BLaER1 treated with 17β-estradiol and CSF1 and Interleukin-3, amounts not matched to agents 10 nM and 100 nM (cell line): ENCODE data around the gene AMHR2.

Source experiments
- H3K27ac ChIP-seq, 11 experiments: shearing (Covaris generic); formaldehyde crosslinking; 2 replicates each; pipeline ENCODE4 v1.8.1; 2022
- H3K27me3 ChIP-seq, 11 experiments: shearing (Covaris generic); formaldehyde crosslinking; 2 replicates each; pipeline ENCODE4 v1.8.1; 2022
- H3K36me3 ChIP-seq, 11 experiments: shearing (Covaris generic); formaldehyde crosslinking; 2 replicates each; pipeline ENCODE4 v1.8.1; 2022
- H3K4me1 ChIP-seq, 10 experiments: shearing (Covaris generic); formaldehyde crosslinking; 2 replicates each; pipeline ENCODE4 v1.8.1; 2022
- H3K4me2 ChIP-seq, 11 experiments: shearing (Covaris generic); formaldehyde crosslinking; 2 replicates each; pipeline ENCODE4 v1.8.1; 2022
- H3K4me3 ChIP-seq, 10 experiments: shearing (Covaris generic); formaldehyde crosslinking; 2 replicates each; pipeline ENCODE4 v1.8.1; 2022
- H3K9ac ChIP-seq, 11 experiments: shearing (Covaris generic); formaldehyde crosslinking; 2 replicates each; pipeline ENCODE4 v1.8.1; 2022
- H3K9me3 ChIP-seq, 11 experiments: shearing (Covaris generic); formaldehyde crosslinking; replicated peaks in 1 of 11; 2 replicates each; pipeline ENCODE4 v1.8.1; 2022
- H4K20me1 ChIP-seq, 11 experiments: shearing (Covaris generic); formaldehyde crosslinking; 2 replicates each; pipeline ENCODE4 v1.8.1; 2022
- Cebpa-rat ChIP-seq, 11 experiments: shearing (Covaris generic); IDR thresholded peaks; 2 replicates each; pipeline ENCODE4 v1.8.1; 2022

The AMHR2 gene

GRCh38 chr12:53465679-53466078, 42.0 kb downstream of the AMHR2 start:
- Histone ChIP-seq H3K9me3 (no peaks in the 10 kb centered on the region), H3K36me3 (peaks cover 99 to 100% (median 99%) of the 10 kb centered on the region in 11 experiments), H3K9ac (peak overlapping the region in 6 of 11 experiments; percentile 14 to 49 (median 27); a peak in 5 of 22 replicates), H4K20me1 (peaks cover 98 to 100% (median 100%) of the 10 kb centered on the region in 11 experiments), H3K4me1 (peaks cover 0 to 53% (median 7%) of the 10 kb centered on the region in 10 experiments; a peak in 10 of 20 replicates), H3K4me2 (peak overlapping the region in 4 of 11 experiments; percentile 8 to 31 (median 19); a peak in 5 of 22 replicates), H3K4me3 (no peak overlapping the region), H3K27ac (peak overlapping the region in 5 of 11 experiments; percentile 8 to 34 (median 19); a peak in 5 of 22 replicates), H3K27me3 (no peaks in the 10 kb centered on the region)
- TF ChIP-seq Cebpa-rat (IDR thresholded peaks at IDR 0.05) = no peak

- H3K36me3 ChIP-seq = peaks cover 97 to 100% (median 99%) of the 10 kb centered on the region in 11 experiments
- H3K27me3 ChIP-seq = no peaks in the 10 kb centered on the region
- peaks cover 97 to 99% (median 99%) of the 10 kb centered on the region in 11 experiments for H4K20me1 ChIP-seq
- no peak overlapping the region for H3K9ac ChIP-seq
- no peak overlapping the region; a peak in 1 of 22 replicates for H3K4me2 ChIP-seq
- no peak overlapping the region for H3K4me3 ChIP-seq
- no peak for TF ChIP-seq Cebpa-rat (IDR thresholded peaks at IDR 0.05)
- H3K4me1 ChIP-seq = peaks cover 0 to 49% (median 7%) of the 10 kb centered on the region in 10 experiments; a peak in 10 of 20 replicates
- H3K9me3 ChIP-seq = no peaks in the 10 kb centered on the region
- no peak overlapping the region for H3K27ac ChIP-seq
Measured at GRCh38 chr12:53466640-53467039, 43.0 kb downstream of the AMHR2 start.

- Histone ChIP-seq H3K9me3 (no peaks in the 10 kb centered on the region), H3K27ac (no peak overlapping the region), H4K20me1 (peaks cover 97 to 99% (median 99%) of the 10 kb centered on the region in 11 experiments), H3K9ac (no peak overlapping the region), H3K4me2 (no peak overlapping the region), H3K36me3 (peaks cover 97 to 100% (median 99%) of the 10 kb centered on the region in 11 experiments), H3K27me3 (no peaks in the 10 kb centered on the region), H3K4me3 (no peak overlapping the region), H3K4me1 (peaks cover 0 to 53% (median 7%) of the 10 kb centered on the region in 10 experiments; a peak in 10 of 20 replicates)
- TF ChIP-seq Cebpa-rat (IDR thresholded peaks at IDR 0.05) = no peak
Measured at GRCh38 chr12:53467082-53467481, 43.4 kb downstream of the AMHR2 start.

GRCh38 chr12:53467880-53468279, 44.2 kb downstream of the AMHR2 start:
- Histone ChIP-seq H3K9ac (no peak overlapping the region), H3K4me2 (no peak overlapping the region), H4K20me1 (peaks cover 97 to 99% (median 99%) of the 10 kb centered on the region in 11 experiments), H3K27ac (no peak overlapping the region), H3K4me3 (no peak overlapping the region), H3K36me3 (peaks cover 97 to 100% (median 99%) of the 10 kb centered on the region in 11 experiments), H3K4me1 (peaks cover 0 to 53% (median 7%) of the 10 kb centered on the region in 10 experiments; a peak in 9 of 20 replicates), H3K27me3 (no peaks in the 10 kb centered on the region), H3K9me3 (no peaks in the 10 kb centered on the region)
- no peak for TF ChIP-seq Cebpa-rat (IDR thresholded peaks at IDR 0.05)

GRCh38 chr12:53468282-53468681, 44.6 kb downstream of the AMHR2 start:
- no peak overlapping the region for H3K4me3 ChIP-seq
- peaks cover 97 to 100% (median 99%) of the 10 kb centered on the region in 11 experiments for H3K36me3 ChIP-seq
- H3K4me2 ChIP-seq = no peak overlapping the region
- H3K27me3 ChIP-seq = no peaks in the 10 kb centered on the region
- no peak for TF ChIP-seq Cebpa-rat (IDR thresholded peaks at IDR 0.05)
- H3K27ac ChIP-seq = no peak overlapping the region
- peaks cover 97 to 99% (median 99%) of the 10 kb centered on the region in 11 experiments for H4K20me1 ChIP-seq
- no peak overlapping the region for H3K9ac ChIP-seq
- H3K9me3 ChIP-seq = no peaks in the 10 kb centered on the region
- H3K4me1 ChIP-seq = peaks cover 0 to 53% (median 7%) of the 10 kb centered on the region in 10 experiments; a peak in 10 of 20 replicates

- no peaks in the 10 kb centered on the region for H3K9me3 ChIP-seq
- no peak for TF ChIP-seq Cebpa-rat (IDR thresholded peaks at IDR 0.05)
- peaks cover 0 to 35% (median 11%) of the 10 kb centered on the region in 10 experiments; a peak in 11 of 20 replicates for H3K4me1 ChIP-seq
- H3K4me3 ChIP-seq = no peak overlapping the region
- peak overlapping the region in 2 of 11 experiments; percentile 13 to 35; a peak in 1 of 22 replicates for H3K9ac ChIP-seq
- H3K27me3 ChIP-seq = no peaks in the 10 kb centered on the region
- no peak overlapping the region for H3K27ac ChIP-seq
- no peak overlapping the region for H3K4me2 ChIP-seq
- peaks cover 98 to 100% (median 99%) of the 10 kb centered on the region in 11 experiments for H3K36me3 ChIP-seq
- peaks cover 98 to 99% (median 99%) of the 10 kb centered on the region in 11 experiments for H4K20me1 ChIP-seq
Measured at GRCh38 chr12:53472056-53472582, 48.5 kb downstream of the AMHR2 start.

GRCh38 chr12:53474077-53474476, 50.4 kb downstream of the AMHR2 start:
- H3K4me2 ChIP-seq = peak overlapping the region in 3 of 11 experiments; percentile 1 to 46 (median 2); a peak in 4 of 22 replicates
- H3K9me3 ChIP-seq = no peaks in the 10 kb centered on the region
- H3K27me3 ChIP-seq = no peaks in the 10 kb centered on the region
- peaks cover 98 to 100% (median 99%) of the 10 kb centered on the region in 11 experiments for H3K36me3 ChIP-seq
- H3K4me1 ChIP-seq = peaks cover 0 to 49% (median 11%) of the 10 kb centered on the region in 10 experiments; a peak in 11 of 20 replicates
- peak overlapping the region in 7 of 11 experiments; percentile 7 to 62 (median 34); a peak in 10 of 22 replicates for H3K9ac ChIP-seq
- H4K20me1 ChIP-seq = peaks cover 98 to 99% (median 99%) of the 10 kb centered on the region in 11 experiments
- TF ChIP-seq Cebpa-rat (IDR thresholded peaks at IDR 0.05) = no peak
- peak overlapping the region in 2 of 11 experiments; percentile 0 to 22; a peak in 2 of 22 replicates for H3K27ac ChIP-seq
- no peak overlapping the region for H3K4me3 ChIP-seq

- peak overlapping the region in 2 of 11 experiments; percentile 1 to 46; a peak in 2 of 22 replicates for H3K4me2 ChIP-seq
Measured at GRCh38 chr12:53474819-53475218, 51.2 kb downstream of the AMHR2 start.

GRCh38 chr12:53476769-53477209, 53.1 kb downstream of the AMHR2 start:
- peaks cover 97 to 100% (median 99%) of the 10 kb centered on the region in 11 experiments for H4K20me1 ChIP-seq
- H3K27me3 ChIP-seq = no peaks in the 10 kb centered on the region
- H3K4me2 ChIP-seq = no peak overlapping the region
- no peak overlapping the region for H3K27ac ChIP-seq
- H3K36me3 ChIP-seq = peaks cover 98 to 100% (median 100%) of the 10 kb centered on the region in 11 experiments
- no peak for TF ChIP-seq Cebpa-rat (IDR thresholded peaks at IDR 0.05)
- peak overlapping the region in 2 of 11 experiments; percentile 1 to 21; a peak in 1 of 22 replicates for H3K9ac ChIP-seq
- no peaks in the 10 kb centered on the region for H3K9me3 ChIP-seq
- H3K4me1 ChIP-seq = peaks cover 0 to 58% (median 11%) of the 10 kb centered on the region in 10 experiments; a peak in 11 of 20 replicates
- no peak overlapping the region for H3K4me3 ChIP-seq

More at GRCh38 chr12:53474819-53475218, 51.2 kb downstream of the AMHR2 start:
- Histone ChIP-seq H3K4me1 (peaks cover 0 to 54% (median 11%) of the 10 kb centered on the region in 10 experiments; a peak in 11 of 20 replicates), H3K4me3 (no peak overlapping the region), H4K20me1 (peaks cover 98 to 99% (median 99%) of the 10 kb centered on the region in 11 experiments), H3K9ac (peak overlapping the region in 7 of 11 experiments; percentile 1 to 62 (median 23); a peak in 7 of 22 replicates), H3K27me3 (no peaks in the 10 kb centered on the region), H3K9me3 (no peaks in the 10 kb centered on the region), H3K36me3 (peaks cover 98 to 100% (median 99%) of the 10 kb centered on the region in 11 experiments), H3K27ac (peak overlapping the region in 3 of 11 experiments; percentile 3 to 23 (median 22); a peak in 2 of 22 replicates)
- no peak for TF ChIP-seq Cebpa-rat (IDR thresholded peaks at IDR 0.05)
